Fibroblast of lung (primary cell): ENCODE results near the gene PCMTD2. TPM values are rescaled to one million over a fixed set of nuclear protein-coding genes. Genes with fewer than 3 reads are reported as not detected.

ENCODE experiments used
- DNase-seq, 2 donors: peaks; one replicate each; pipeline versions ENCODE4 v3.0.0 to v3.0.0-alpha.2; 2010; ENCODE audit warnings: low read depth in 2 of 2
- H2AFZ ChIP-seq: 2 replicates; pipeline ENCODE4 v1.5.1; 2012; ENCODE audit warnings: low read length, control low read depth, inconsistent platforms
- H3K27ac ChIP-seq: 2 replicates; pipeline ENCODE4 v1.5.1; 2011; ENCODE audit warnings: low read length, control low read depth; ENCODE audit not compliant: insufficient read depth
- H3K27me3 ChIP-seq: 2 replicates; pipeline ENCODE4 v1.5.1; 2011; ENCODE audit warnings: mild to moderate bottlenecking, low read length; ENCODE audit not compliant: control insufficient read depth, insufficient read depth
- H3K36me3 ChIP-seq: 2 replicates; pipeline ENCODE4 v1.5.1; 2011; ENCODE audit warnings: low read length; ENCODE audit not compliant: control insufficient read depth, insufficient read depth
- H3K4me1 ChIP-seq: 2 replicates; pipeline ENCODE4 v1.5.1; 2011; ENCODE audit warnings: low read length; ENCODE audit not compliant: control insufficient read depth, insufficient read depth; ENCODE audit errors: extremely low read depth
- H3K4me2 ChIP-seq: 2 replicates; pipeline ENCODE4 v1.5.1; 2011; ENCODE audit warnings: low read length, control low read depth; ENCODE audit not compliant: insufficient read depth; ENCODE audit errors: extremely low read depth
- H3K4me3 ChIP-seq, 4 experiments: fragments of 200-600 bp in 1 of 4; sonication (generic) in 1 of 4; replicated peaks in 1 of 4; 2 replicates each; pipeline ENCODE4 v1.5.1; 2011 to 2016; ENCODE audit warnings: low read length in 4 of 4, low read depth in 3 of 4, mild to moderate bottlenecking in 3 of 4, control low read depth in 2 of 4, inconsistent platforms in 1 of 4, mixed read lengths in 1 of 4; ENCODE audit not compliant: insufficient read depth in 1 of 4; ENCODE audit errors: control extremely low read depth in 1 of 4
- H3K79me2 ChIP-seq: 2 replicates; pipeline ENCODE4 v1.5.1; 2012; ENCODE audit warnings: mild to moderate bottlenecking, low read length, inconsistent platforms; ENCODE audit not compliant: control insufficient read depth, insufficient read depth
- H3K9ac ChIP-seq: 2 replicates; pipeline ENCODE4 v1.5.1; 2011; ENCODE audit warnings: mild to moderate bottlenecking, low read length, control low read depth; ENCODE audit not compliant: insufficient read depth
- H3K9me3 ChIP-seq: 2 replicates; pipeline ENCODE4 v1.5.1; 2012; ENCODE audit warnings: low read depth, low read length; ENCODE audit not compliant: control insufficient read depth, insufficient read depth
- H4K20me1 ChIP-seq: 2 replicates; pipeline ENCODE4 v1.5.1; 2011; ENCODE audit warnings: low read length; ENCODE audit not compliant: control insufficient read depth, insufficient read depth; ENCODE audit errors: extremely low read depth
- EZH2 ChIP-seq: IDR thresholded peaks from 2 replicates; pipeline ENCODE4 v1.5.1; 2012; ENCODE audit warnings: low read length, control low read depth, mild to moderate bottlenecking; ENCODE audit errors: missing control alignments
- polyA plus RNA-seq, 2 donors: library from polyadenylated mRNA; depleted of rRNA in 1 of 2; stranded (reverse) in 1 of 2; unstranded in 1 of 2; fragments of >200 nt; gene quantifications; 2 replicates each; pipeline ENCODE4 v1.2.1, GENCODE V29; 2011 to 2012; ENCODE audit warnings: missing spikeins in 1 of 2
- total RNA-seq: library from RNA; depleted of rRNA; stranded (reverse); fragments of >200 nt; gene quantifications from 2 replicates; pipeline ENCODE4 v1.2.1, GENCODE V29; 2014
- TF ChIP-seq, protein P1 (sequence below), 2 donors: IDR thresholded peaks in 1 of 2; conservative IDR thresholded peaks in 1 of 2; 1 replicate in 1 of 2; 2 replicates in 1 of 2; pipeline ENCODE4 v1.5.1; 2011 to 2012; ENCODE audit warnings: low read length in 2 of 2, control low read depth in 1 of 2, inconsistent platforms in 1 of 2, low read depth in 1 of 2, mild to moderate bottlenecking in 1 of 2

The PCMTD2 gene
- total and polyA plus RNA-seq, 2 donors (not counting 1 experiment from before 2014, with no cell fraction given) = 39.5 to 42.9 TPM

GRCh38 chr20:64253000-64253383 is 2.6 kb upstream of the PCMTD2 start:
- Histone ChIP-seq H2AFZ (no peak overlapping the region), H3K4me1 (peaks cover 4% of the 10 kb centered on the region), H3K36me3 (no peaks in the 10 kb centered on the region), H3K27ac (no peak overlapping the region), H3K79me2 (peaks cover 7% of the 10 kb centered on the region), H3K27me3 (peaks cover 12% of the 10 kb centered on the region), H4K20me1 (no peaks in the 10 kb centered on the region), H3K4me2 (no peak overlapping the region), H3K9me3 (no peaks in the 10 kb centered on the region), H3K4me3 (no peak overlapping the region), H3K9ac (no peak overlapping the region)
- TF ChIP-seq, protein P1, sequence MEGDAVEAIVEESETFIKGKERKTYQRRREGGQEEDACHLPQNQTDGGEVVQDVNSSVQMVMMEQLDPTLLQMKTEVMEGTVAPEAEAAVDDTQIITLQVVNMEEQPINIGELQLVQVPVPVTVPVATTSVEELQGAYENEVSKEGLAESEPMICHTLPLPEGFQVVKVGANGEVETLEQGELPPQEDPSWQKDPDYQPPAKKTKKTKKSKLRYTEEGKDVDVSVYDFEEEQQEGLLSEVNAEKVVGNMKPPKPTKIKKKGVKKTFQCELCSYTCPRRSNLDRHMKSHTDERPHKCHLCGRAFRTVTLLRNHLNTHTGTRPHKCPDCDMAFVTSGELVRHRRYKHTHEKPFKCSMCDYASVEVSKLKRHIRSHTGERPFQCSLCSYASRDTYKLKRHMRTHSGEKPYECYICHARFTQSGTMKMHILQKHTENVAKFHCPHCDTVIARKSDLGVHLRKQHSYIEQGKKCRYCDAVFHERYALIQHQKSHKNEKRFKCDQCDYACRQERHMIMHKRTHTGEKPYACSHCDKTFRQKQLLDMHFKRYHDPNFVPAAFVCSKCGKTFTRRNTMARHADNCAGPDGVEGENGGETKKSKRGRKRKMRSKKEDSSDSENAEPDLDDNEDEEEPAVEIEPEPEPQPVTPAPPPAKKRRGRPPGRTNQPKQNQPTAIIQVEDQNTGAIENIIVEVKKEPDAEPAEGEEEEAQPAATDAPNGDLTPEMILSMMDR (conservative IDR thresholded peaks at IDR 0.05 in 1 of 2, IDR thresholded peaks at IDR 0.05 in 1 of 2; ENCODE audit: low read depth in 1 of 2, low read length in 2 of 2) = no peak
- no peak for TF ChIP-seq EZH2
- DNase-seq = no peak

DNA sequence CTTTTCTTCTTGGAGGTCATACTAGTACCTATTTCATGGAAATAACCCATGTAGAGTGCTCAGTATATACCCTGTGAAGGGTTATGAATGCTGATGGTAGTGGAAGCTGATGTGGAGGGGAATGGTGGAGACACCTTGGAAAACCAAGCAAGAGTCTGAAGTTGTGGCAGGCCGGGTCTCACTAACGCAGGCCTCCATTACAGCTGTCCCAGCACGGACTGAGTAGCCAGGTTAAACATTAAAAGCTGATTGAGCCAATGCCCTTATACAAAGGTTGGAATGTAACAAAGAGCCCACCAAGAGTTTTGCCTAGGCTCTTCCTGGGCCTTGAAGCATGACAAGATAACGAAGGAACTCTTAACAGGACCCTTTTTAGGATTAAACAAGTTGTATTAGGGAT is 2.1 kb upstream of the PCMTD2 start:
- Histone ChIP-seq H3K79me2 (peaks cover 7% of the 10 kb centered on the region), H3K4me1 (peaks cover 4% of the 10 kb centered on the region), H3K4me3 (no peak overlapping the region), H3K27ac (no peak overlapping the region), H3K27me3 (peaks cover 11% of the 10 kb centered on the region), H3K4me2 (no peak overlapping the region), H4K20me1 (no peaks in the 10 kb centered on the region), H3K36me3 (no peaks in the 10 kb centered on the region), H2AFZ (no peak overlapping the region), H3K9me3 (no peaks in the 10 kb centered on the region), H3K9ac (no peak overlapping the region)
- DNase-seq = no peak
- TF ChIP-seq EZH2 = no peak
- TF ChIP-seq, protein P1 (conservative IDR thresholded peaks at IDR 0.05 in 1 of 2, IDR thresholded peaks at IDR 0.05 in 1 of 2; ENCODE audit: low read depth in 1 of 2, low read length in 2 of 2) = no peak

- Histone ChIP-seq H3K4me2 (no peak overlapping the region), H3K4me1 (peaks cover 4% of the 10 kb centered on the region), H3K9ac (no peak overlapping the region), H4K20me1 (no peaks in the 10 kb centered on the region), H3K79me2 (peaks cover 7% of the 10 kb centered on the region), H3K27me3 (peaks cover 9% of the 10 kb centered on the region), H3K9me3 (no peaks in the 10 kb centered on the region), H3K36me3 (no peaks in the 10 kb centered on the region), H3K4me3 (no peak overlapping the region), H2AFZ (no peak overlapping the region), H3K27ac (no peak overlapping the region)
- TF ChIP-seq, protein P1 (conservative IDR thresholded peaks at IDR 0.05 in 1 of 2, IDR thresholded peaks at IDR 0.05 in 1 of 2; ENCODE audit: low read depth in 1 of 2, low read length in 2 of 2) = no peak
- no peak for TF ChIP-seq EZH2
- no peak for DNase-seq
These were observed 1.4 kb upstream of the PCMTD2 start for GRCh38 chr20:64254156-64254555.
